Astrocyte (in vitro differentiated cells and primary cell): ENCODE data around the gene HLA-G.

Source experiments
- CTCF ChIP-seq: IDR thresholded peaks from 2 replicates; pipeline ENCODE4 v1.5.1; 2011; ENCODE audit warnings: low read depth, mild to moderate bottlenecking, inconsistent platforms, low read length, moderate library complexity; ENCODE audit not compliant: insufficient read depth
- EZH2 ChIP-seq: IDR thresholded peaks from 2 replicates; pipeline ENCODE4 v1.6.1; 2012; ENCODE audit warnings: mild to moderate bottlenecking, low read length, inconsistent platforms; ENCODE audit not compliant: insufficient read depth

- no peak for TF ChIP-seq CTCF
- no peak for TF ChIP-seq EZH2
Measured at GRCh38 chr6:29797135-29797534, 30.5 kb upstream of the HLA-G start.
